Fibroblast of lung (primary cell): Measurements from ENCODE around the gene TBXAS1. TPM values are rescaled to one million over a fixed set of nuclear protein-coding genes. Genes with fewer than 3 reads are reported as not detected.

ENCODE experiments used
- DNase-seq, 2 donors: peaks; one replicate each; pipeline versions ENCODE4 v3.0.0 to v3.0.0-alpha.2; 2010; ENCODE audit warnings: low read depth in 2 of 2
- H2AFZ ChIP-seq: 2 replicates; pipeline ENCODE4 v1.5.1; 2012; ENCODE audit warnings: low read length, control low read depth, inconsistent platforms
- H3K27ac ChIP-seq: 2 replicates; pipeline ENCODE4 v1.5.1; 2011; ENCODE audit warnings: low read length, control low read depth; ENCODE audit not compliant: insufficient read depth
- H3K27me3 ChIP-seq: 2 replicates; pipeline ENCODE4 v1.5.1; 2011; ENCODE audit warnings: mild to moderate bottlenecking, low read length; ENCODE audit not compliant: control insufficient read depth, insufficient read depth
- H3K36me3 ChIP-seq: 2 replicates; pipeline ENCODE4 v1.5.1; 2011; ENCODE audit warnings: low read length; ENCODE audit not compliant: control insufficient read depth, insufficient read depth
- H3K4me1 ChIP-seq: 2 replicates; pipeline ENCODE4 v1.5.1; 2011; ENCODE audit warnings: low read length; ENCODE audit not compliant: control insufficient read depth, insufficient read depth; ENCODE audit errors: extremely low read depth
- H3K4me2 ChIP-seq: 2 replicates; pipeline ENCODE4 v1.5.1; 2011; ENCODE audit warnings: low read length, control low read depth; ENCODE audit not compliant: insufficient read depth; ENCODE audit errors: extremely low read depth
- H3K4me3 ChIP-seq, 4 experiments: fragments of 200-600 bp in 1 of 4; sonication (generic) in 1 of 4; replicated peaks in 1 of 4; 2 replicates each; pipeline ENCODE4 v1.5.1; 2011 to 2016; ENCODE audit warnings: low read length in 4 of 4, low read depth in 3 of 4, mild to moderate bottlenecking in 3 of 4, control low read depth in 2 of 4, inconsistent platforms in 1 of 4, mixed read lengths in 1 of 4; ENCODE audit not compliant: insufficient read depth in 1 of 4; ENCODE audit errors: control extremely low read depth in 1 of 4
- H3K79me2 ChIP-seq: 2 replicates; pipeline ENCODE4 v1.5.1; 2012; ENCODE audit warnings: mild to moderate bottlenecking, low read length, inconsistent platforms; ENCODE audit not compliant: control insufficient read depth, insufficient read depth
- H3K9ac ChIP-seq: 2 replicates; pipeline ENCODE4 v1.5.1; 2011; ENCODE audit warnings: mild to moderate bottlenecking, low read length, control low read depth; ENCODE audit not compliant: insufficient read depth
- H3K9me3 ChIP-seq: 2 replicates; pipeline ENCODE4 v1.5.1; 2012; ENCODE audit warnings: low read depth, low read length; ENCODE audit not compliant: control insufficient read depth, insufficient read depth
- H4K20me1 ChIP-seq: 2 replicates; pipeline ENCODE4 v1.5.1; 2011; ENCODE audit warnings: low read length; ENCODE audit not compliant: control insufficient read depth, insufficient read depth; ENCODE audit errors: extremely low read depth
- EZH2 ChIP-seq: IDR thresholded peaks from 2 replicates; pipeline ENCODE4 v1.5.1; 2012; ENCODE audit warnings: low read length, control low read depth, mild to moderate bottlenecking; ENCODE audit errors: missing control alignments
- polyA plus RNA-seq, 2 donors: library from polyadenylated mRNA; depleted of rRNA in 1 of 2; stranded (reverse) in 1 of 2; unstranded in 1 of 2; fragments of >200 nt; gene quantifications; 2 replicates each; pipeline ENCODE4 v1.2.1, GENCODE V29; 2011 to 2012; ENCODE audit warnings: missing spikeins in 1 of 2
- total RNA-seq: library from RNA; depleted of rRNA; stranded (reverse); fragments of >200 nt; gene quantifications from 2 replicates; pipeline ENCODE4 v1.2.1, GENCODE V29; 2014
- TF ChIP-seq, protein P1 (sequence below), 2 donors: IDR thresholded peaks in 1 of 2; conservative IDR thresholded peaks in 1 of 2; 1 replicate in 1 of 2; 2 replicates in 1 of 2; pipeline ENCODE4 v1.5.1; 2011 to 2012; ENCODE audit warnings: low read length in 2 of 2, control low read depth in 1 of 2, inconsistent platforms in 1 of 2, low read depth in 1 of 2, mild to moderate bottlenecking in 1 of 2

TBXAS1 gene
- total and polyA plus RNA-seq, 2 donors (not counting 1 experiment from before 2014, with no cell fraction given), result 1.5 to 2.1 TPM

- H3K27ac ChIP-seq, result no peak overlapping the region
- DNase-seq, result no peak
- H3K4me2 ChIP-seq, result no peak overlapping the region
- H3K79me2 ChIP-seq, result no peaks in the 10 kb centered on the region
- H3K36me3 ChIP-seq, result no peaks in the 10 kb centered on the region
- no peak overlapping the region for H3K4me3 ChIP-seq
- TF ChIP-seq, protein P1, sequence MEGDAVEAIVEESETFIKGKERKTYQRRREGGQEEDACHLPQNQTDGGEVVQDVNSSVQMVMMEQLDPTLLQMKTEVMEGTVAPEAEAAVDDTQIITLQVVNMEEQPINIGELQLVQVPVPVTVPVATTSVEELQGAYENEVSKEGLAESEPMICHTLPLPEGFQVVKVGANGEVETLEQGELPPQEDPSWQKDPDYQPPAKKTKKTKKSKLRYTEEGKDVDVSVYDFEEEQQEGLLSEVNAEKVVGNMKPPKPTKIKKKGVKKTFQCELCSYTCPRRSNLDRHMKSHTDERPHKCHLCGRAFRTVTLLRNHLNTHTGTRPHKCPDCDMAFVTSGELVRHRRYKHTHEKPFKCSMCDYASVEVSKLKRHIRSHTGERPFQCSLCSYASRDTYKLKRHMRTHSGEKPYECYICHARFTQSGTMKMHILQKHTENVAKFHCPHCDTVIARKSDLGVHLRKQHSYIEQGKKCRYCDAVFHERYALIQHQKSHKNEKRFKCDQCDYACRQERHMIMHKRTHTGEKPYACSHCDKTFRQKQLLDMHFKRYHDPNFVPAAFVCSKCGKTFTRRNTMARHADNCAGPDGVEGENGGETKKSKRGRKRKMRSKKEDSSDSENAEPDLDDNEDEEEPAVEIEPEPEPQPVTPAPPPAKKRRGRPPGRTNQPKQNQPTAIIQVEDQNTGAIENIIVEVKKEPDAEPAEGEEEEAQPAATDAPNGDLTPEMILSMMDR (conservative IDR thresholded peaks at IDR 0.05 in 1 of 2, IDR thresholded peaks at IDR 0.05 in 1 of 2; ENCODE audit: low read depth in 1 of 2, low read length in 2 of 2), result no peak
- no peak for TF ChIP-seq EZH2
- no peak overlapping the region for H2AFZ ChIP-seq
- no peaks in the 10 kb centered on the region for H3K4me1 ChIP-seq
- H3K27me3 ChIP-seq, result no peaks in the 10 kb centered on the region
- H4K20me1 ChIP-seq, result no peaks in the 10 kb centered on the region
- no peak overlapping the region for H3K9ac ChIP-seq
- no peaks in the 10 kb centered on the region for H3K9me3 ChIP-seq
Measured at GRCh38 chr7:139784648-139785047, 44.4 kb upstream of the TBXAS1 start.

GRCh38 chr7:139791316-139791715 is 37.7 kb upstream of the TBXAS1 start:
- H3K27me3 ChIP-seq, result no peaks in the 10 kb centered on the region
- no peak overlapping the region for H3K27ac ChIP-seq
- H3K9ac ChIP-seq, result no peak overlapping the region
- no peaks in the 10 kb centered on the region for H3K4me1 ChIP-seq
- H3K4me2 ChIP-seq, result no peak overlapping the region
- H4K20me1 ChIP-seq, result no peaks in the 10 kb centered on the region
- no peaks in the 10 kb centered on the region for H3K79me2 ChIP-seq
- no peak overlapping the region for H2AFZ ChIP-seq
- no peak for DNase-seq
- no peaks in the 10 kb centered on the region for H3K9me3 ChIP-seq
- TF ChIP-seq EZH2, result no peak
- TF ChIP-seq, protein P1 (conservative IDR thresholded peaks at IDR 0.05 in 1 of 2, IDR thresholded peaks at IDR 0.05 in 1 of 2; ENCODE audit: low read depth in 1 of 2, low read length in 2 of 2), result no peak
- H3K36me3 ChIP-seq, result no peaks in the 10 kb centered on the region
- no peak overlapping the region for H3K4me3 ChIP-seq

DNA sequence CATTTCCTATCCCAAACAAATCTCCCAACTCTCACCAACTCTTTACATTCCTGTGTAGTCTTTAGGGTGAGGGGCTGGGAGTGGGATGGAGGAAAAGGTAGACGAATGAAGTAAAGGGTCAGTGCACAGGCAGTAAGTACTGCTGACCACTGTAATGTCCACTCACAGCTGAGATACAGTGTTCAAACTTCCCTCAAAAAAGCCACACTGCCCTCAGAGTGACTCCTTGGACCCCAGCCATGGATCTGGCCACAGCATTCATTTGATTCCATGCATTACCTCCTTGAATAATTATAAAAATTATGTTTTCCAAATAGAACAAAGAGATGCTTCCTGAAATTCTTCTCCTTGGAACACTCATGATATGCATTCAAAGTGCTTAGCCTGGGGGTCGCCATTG is 31.5 kb upstream of the TBXAS1 start:
- H3K79me2 ChIP-seq, result no peaks in the 10 kb centered on the region
- no peaks in the 10 kb centered on the region for H3K27me3 ChIP-seq
- no peaks in the 10 kb centered on the region for H3K4me1 ChIP-seq
- H3K9me3 ChIP-seq, result no peaks in the 10 kb centered on the region
- DNase-seq, result peak in 1 of 2 donors; percentile 32
- H4K20me1 ChIP-seq, result no peaks in the 10 kb centered on the region
- no peak for TF ChIP-seq EZH2
- TF ChIP-seq, protein P1 (conservative IDR thresholded peaks at IDR 0.05 in 1 of 2, IDR thresholded peaks at IDR 0.05 in 1 of 2; ENCODE audit: low read depth in 1 of 2, low read length in 2 of 2), result no peak
- no peak overlapping the region for H3K4me2 ChIP-seq
- no peak overlapping the region for H2AFZ ChIP-seq
- H3K9ac ChIP-seq, result no peak overlapping the region
- no peak overlapping the region for H3K4me3 ChIP-seq
- H3K36me3 ChIP-seq, result no peaks in the 10 kb centered on the region
- H3K27ac ChIP-seq, result no peak overlapping the region
